ENCODE data around the gene CALCOCO2. TPM values are rescaled to one million over a fixed set of nuclear protein-coding genes. Genes with fewer than 3 reads are reported as not detected.

CALCOCO2 gene, protein sequence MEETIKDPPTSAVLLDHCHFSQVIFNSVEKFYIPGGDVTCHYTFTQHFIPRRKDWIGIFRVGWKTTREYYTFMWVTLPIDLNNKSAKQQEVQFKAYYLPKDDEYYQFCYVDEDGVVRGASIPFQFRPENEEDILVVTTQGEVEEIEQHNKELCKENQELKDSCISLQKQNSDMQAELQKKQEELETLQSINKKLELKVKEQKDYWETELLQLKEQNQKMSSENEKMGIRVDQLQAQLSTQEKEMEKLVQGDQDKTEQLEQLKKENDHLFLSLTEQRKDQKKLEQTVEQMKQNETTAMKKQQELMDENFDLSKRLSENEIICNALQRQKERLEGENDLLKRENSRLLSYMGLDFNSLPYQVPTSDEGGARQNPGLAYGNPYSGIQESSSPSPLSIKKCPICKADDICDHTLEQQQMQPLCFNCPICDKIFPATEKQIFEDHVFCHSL
- 14.3 and 49.5 TPM in 2 replicates for polyA plus RNA-seq

DNA sequence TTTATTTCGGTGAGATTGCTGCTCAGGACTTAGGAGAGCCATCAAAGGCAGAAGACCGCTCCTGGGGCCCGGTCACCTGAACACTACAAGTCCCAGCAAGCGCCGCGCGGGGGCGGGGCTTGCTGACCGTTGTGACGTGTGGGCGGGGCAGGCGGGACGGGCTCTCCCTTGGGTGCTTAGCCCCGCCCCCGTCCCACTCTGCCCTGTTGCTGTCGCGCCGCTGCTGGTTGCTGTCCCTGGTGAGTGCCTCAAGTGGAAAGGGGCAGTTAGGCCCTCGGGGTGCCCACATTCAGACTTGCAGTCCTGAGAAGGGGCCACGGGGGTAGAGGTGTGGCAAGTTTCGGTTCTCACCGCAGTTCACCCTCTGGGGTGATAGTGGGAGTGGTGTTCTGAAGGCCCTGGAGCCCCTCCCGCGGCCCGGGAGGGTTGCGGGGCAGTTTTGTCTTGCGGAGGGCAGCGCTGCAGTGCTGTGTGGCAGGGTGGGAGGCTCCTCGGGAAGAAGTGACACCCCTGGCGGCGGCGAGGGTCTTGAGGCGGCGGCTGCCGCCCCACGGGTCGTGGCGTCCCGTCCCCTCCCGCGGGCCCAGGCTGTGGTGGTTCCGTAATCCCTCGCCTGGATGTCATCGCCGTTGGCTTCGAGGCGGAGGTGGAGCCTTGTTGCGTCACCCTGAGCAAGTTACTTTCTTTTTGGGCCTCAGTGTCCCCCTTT is at the start of gene CALCOCO2:
CALCOCO2 (plus strand) TSS at position 196 of the 709 bp plus-strand sequence. CDS start 10,673 bp downstream, outside the sequence.

DNA sequence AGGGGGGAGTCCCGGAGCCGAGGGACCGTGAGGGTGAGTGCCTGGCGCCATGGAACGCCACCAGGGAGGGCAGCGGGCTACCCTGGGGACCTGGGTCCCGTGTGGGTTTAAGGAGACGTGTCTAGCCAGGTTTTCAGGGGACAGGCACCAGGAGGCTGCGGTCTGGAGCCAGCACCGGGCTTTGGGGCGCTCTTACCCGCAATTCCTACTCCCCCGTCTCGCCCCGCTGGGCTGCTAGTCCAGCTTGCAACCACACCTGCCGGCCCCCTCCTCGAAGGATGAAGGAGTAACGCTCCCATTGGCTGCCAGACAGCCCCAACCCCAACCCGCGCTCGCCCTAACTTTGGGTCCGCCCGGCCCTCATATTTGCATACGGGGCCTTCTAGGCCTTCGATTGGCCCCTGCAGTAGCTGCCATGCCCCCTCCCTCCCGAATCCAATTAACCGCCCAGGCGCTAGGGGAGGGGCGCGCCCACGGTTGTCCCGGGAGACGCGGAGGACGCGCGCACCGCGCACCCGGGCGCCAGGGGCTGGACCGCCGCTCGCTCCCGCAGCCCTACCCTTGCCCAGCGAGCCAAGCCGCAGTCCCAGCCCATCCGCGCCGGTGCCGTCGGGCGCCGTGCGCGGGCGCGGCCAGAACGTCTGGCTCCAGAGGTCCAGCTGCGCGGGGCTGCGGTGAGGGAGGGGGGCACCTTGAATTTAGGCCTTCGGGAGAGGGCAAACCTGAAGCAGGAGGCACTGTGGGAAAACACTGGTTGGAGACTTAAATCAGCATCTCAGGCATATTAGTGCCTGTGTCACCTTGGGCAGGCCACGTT is 13.9 kb upstream of the CALCOCO2 start, which contains the start of gene TTLL6:
TTLL6 (minus strand) TSS at position 456 of the 817 bp plus-strand sequence; CDS start at position 299, 157 bp downstream.

DNA sequence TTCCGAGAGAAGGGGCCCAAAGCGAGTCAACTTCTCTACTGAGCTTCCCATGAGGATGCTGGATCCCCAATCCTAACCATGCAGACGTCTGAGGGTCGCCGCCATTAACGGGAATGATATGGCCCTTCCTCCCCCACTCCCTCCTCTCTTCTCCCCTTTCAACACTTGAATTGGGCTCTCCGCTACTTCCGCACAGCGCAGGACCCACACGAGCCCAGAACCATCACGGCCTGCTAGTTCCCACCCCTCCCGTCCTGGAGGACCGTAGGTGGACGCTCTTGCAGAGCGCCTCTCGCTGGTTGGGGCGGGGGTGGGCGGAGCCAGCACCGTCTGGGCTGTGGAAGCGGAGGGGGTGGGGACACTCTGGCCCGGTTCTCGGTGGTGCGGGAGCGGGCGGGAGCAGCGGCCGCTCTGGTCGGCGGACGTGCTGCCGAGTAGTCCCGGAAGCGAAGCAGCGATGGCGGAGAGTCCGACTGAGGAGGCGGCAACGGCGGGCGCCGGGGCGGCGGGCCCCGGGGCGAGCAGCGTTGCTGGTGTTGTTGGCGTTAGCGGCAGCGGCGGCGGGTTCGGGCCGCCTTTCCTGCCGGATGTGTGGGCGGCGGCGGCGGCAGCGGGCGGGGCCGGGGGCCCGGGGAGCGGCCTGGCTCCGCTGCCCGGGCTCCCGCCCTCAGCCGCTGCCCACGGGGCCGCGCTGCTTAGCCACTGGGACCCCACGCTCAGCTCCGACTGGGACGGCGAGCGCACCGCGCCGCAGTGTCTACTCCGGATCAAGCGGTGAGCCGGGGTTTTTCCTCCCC is 77.4 kb downstream of the CALCOCO2 start, which contains the start of gene UBE2Z:
UBE2Z (plus strand) TSS at position 361 of the 797 bp plus-strand sequence; CDS start at position 458, 97 bp downstream.

Other genes with a start within 250 kb of the CALCOCO2 start
- gene HOXB3, start 240.8 kb upstream of the CALCOCO2 start, polyA plus RNA-seq: not detected in 2 replicates
- gene HOXB5, start 237.3 kb upstream of the CALCOCO2 start, polyA plus RNA-seq: not detected in 2 replicates
- gene HOXB6, start 226.0 kb upstream of the CALCOCO2 start, polyA plus RNA-seq: not detected in 2 replicates
- gene HOXB7, start 220.0 kb upstream of the CALCOCO2 start, polyA plus RNA-seq: not detected in 2 replicates
- not detected in 2 replicates for gene HOXB8, start 215.7 kb upstream of the CALCOCO2 start, polyA plus RNA-seq
- not detected in 2 replicates for gene HOXB9, start 204.7 kb upstream of the CALCOCO2 start, polyA plus RNA-seq
- gene PRAC1, start 108.5 kb upstream of the CALCOCO2 start, polyA plus RNA-seq: not detected in 2 replicates
- gene PRAC2, start 107.8 kb upstream of the CALCOCO2 start, polyA plus RNA-seq: not detected in 2 replicates
- not detected in 2 replicates for gene HOXB13, start 102.3 kb upstream of the CALCOCO2 start, polyA plus RNA-seq
- not detected in 2 replicates for gene TTLL6, start 13.8 kb upstream of the CALCOCO2 start, polyA plus RNA-seq
- 1,346 and 1,481 TPM in 2 replicates for gene ATP5MC1, start 61.8 kb downstream of the CALCOCO2 start, polyA plus RNA-seq
- gene UBE2Z, start 77.4 kb downstream of the CALCOCO2 start, polyA plus RNA-seq: 7.0 and 9.4 TPM in 2 replicates
- 25.5 and 43.2 TPM in 2 replicates for gene SNF8, start 113.8 kb downstream of the CALCOCO2 start, polyA plus RNA-seq
- not detected in 2 replicates for gene GIP, start 137.6 kb downstream of the CALCOCO2 start, polyA plus RNA-seq
- gene IGF2BP1, start 166.3 kb downstream of the CALCOCO2 start, polyA plus RNA-seq: not detected in 2 replicates